Stromal cell of bone marrow (primary cell): ENCODE measurements around the gene PDE2A.

Experiments
- DNase-seq: peaks from one replicate; pipeline ENCODE4 v3.0.0-alpha.2; 2012; ENCODE audit warnings: low read depth

The PDE2A gene

GRCh38 chr11:72682858-72683243 lies 8.6 kb upstream of the PDE2A start:
- no peak for DNase-seq

GRCh38 chr11:72682238-72682857 lies 8.1 kb upstream of the PDE2A start:
- DNase-seq = no peak

- no peak for DNase-seq
Measured at GRCh38 chr11:72681226-72682153, 7.3 kb upstream of the PDE2A start.

GRCh38 chr11:72680624-72681158 lies 6.5 kb upstream of the PDE2A start:
- DNase-seq = no peak

GRCh38 chr11:72679869-72680268 lies 5.6 kb upstream of the PDE2A start:
- no peak for DNase-seq

- DNase-seq = no peak
Measured at GRCh38 chr11:72678524-72678923, 4.3 kb upstream of the PDE2A start.

- no peak for DNase-seq
Measured at GRCh38 chr11:72676861-72677341, 2.7 kb upstream of the PDE2A start.

GRCh38 chr11:72675221-72675620 lies 999 bp upstream of the PDE2A start:
- DNase-seq = no peak

- no peak for DNase-seq
Measured at GRCh38 chr11:72673284-72673942, 809 bp downstream of the PDE2A start.

- DNase-seq = no peak
Measured at GRCh38 chr11:72672597-72673238, 1.5 kb downstream of the PDE2A start.

- DNase-seq = no peak
Measured at GRCh38 chr11:72671152-72672099, 2.8 kb downstream of the PDE2A start.

- no peak for DNase-seq
Measured at GRCh38 chr11:72670041-72670440, 4.2 kb downstream of the PDE2A start.

GRCh38 chr11:72669527-72669926 lies 4.7 kb downstream of the PDE2A start:
- no peak for DNase-seq

- no peak for DNase-seq
Measured at GRCh38 chr11:72668629-72669347, 5.4 kb downstream of the PDE2A start.

- no peak for DNase-seq
Measured at GRCh38 chr11:72665911-72666472, 8.2 kb downstream of the PDE2A start.

GRCh38 chr11:72662036-72662435 lies 12.2 kb downstream of the PDE2A start:
- DNase-seq = no peak

- DNase-seq = no peak
Measured at GRCh38 chr11:72661486-72661885, 12.7 kb downstream of the PDE2A start.

- no peak for DNase-seq
Measured at GRCh38 chr11:72658989-72659640, 15.1 kb downstream of the PDE2A start.

- no peak for DNase-seq
Measured at GRCh38 chr11:72657411-72658100, 16.7 kb downstream of the PDE2A start.
